Sigmoid colon (tissue), 7 donors: ENCODE measurements around the gene DAZL. TPM values are rescaled to one million over a fixed set of nuclear protein-coding genes. Genes with fewer than 3 reads are reported as not detected.

Source experiments
- DNase-seq: peaks from one replicate; pipeline ENCODE4 v3.0.0-alpha.2; 2019
- H3K27ac ChIP-seq, 4 donors: fragments of 200-600 bp; sonication (generic); one replicate each; pipeline ENCODE4 v1.5.1; 2016 to 2019; ENCODE audit warnings: mild to moderate bottlenecking in 1 of 4
- H3K27me3 ChIP-seq, 3 donors: fragments of 200-600 bp; sonication (generic); one replicate each; pipeline ENCODE4 v1.5.1; 2019; ENCODE audit warnings: mild to moderate bottlenecking in 1 of 3
- H3K36me3 ChIP-seq, 4 donors: fragments of 200-600 bp; sonication (generic); one replicate each; pipeline ENCODE4 v1.5.1; 2016 to 2019
- H3K4me1 ChIP-seq, 4 donors: fragments of 200-600 bp; sonication (generic); one replicate each; pipeline ENCODE4 v1.5.1; 2017 to 2019
- H3K4me3 ChIP-seq, 4 donors: fragments of 200-600 bp; sonication (generic); one replicate each; pipeline ENCODE4 v1.5.1; 2017 to 2019; ENCODE audit warnings: mild to moderate bottlenecking in 2 of 4, moderate library complexity in 1 of 4
- H3K9me3 ChIP-seq, 4 donors: fragments of 200-600 bp in 3 of 4; sonication (generic) in 3 of 4; one replicate each; pipeline versions ENCODE4 v1.5.1 to v1.6.1; 2013 to 2019
- CTCF ChIP-seq, 4 experiments: fragments of 450-650 bp in 3 of 4; fragments of 200-600 bp in 1 of 4; IDR thresholded peaks; one replicate each; pipeline ENCODE4 v1.5.1; 2016 to 2019; ENCODE audit warnings: antibody characterized with exemption in 4 of 4, mild to moderate bottlenecking in 3 of 4, moderate library complexity in 2 of 4
- EP300 ChIP-seq, 4 donors: sonication (generic); formaldehyde crosslinking; IDR thresholded peaks; one replicate each; pipeline ENCODE4 v1.6.1; 2017; ENCODE audit warnings: antibody characterized with exemption in 4 of 4
- POLR2A ChIP-seq, 2 donors: fragments of 450-650 bp; IDR thresholded peaks; one replicate each; pipeline ENCODE4 v1.6.1; 2016; ENCODE audit warnings: antibody characterized with exemption in 2 of 2, mild to moderate bottlenecking in 2 of 2, moderate library complexity in 2 of 2
- POLR2AphosphoS5 ChIP-seq, 4 donors: sonication (generic); formaldehyde crosslinking; IDR thresholded peaks; one replicate each; pipeline ENCODE4 v1.6.1; 2017; ENCODE audit warnings: antibody characterized with exemption in 4 of 4
- WGBS, 2 donors: extraction: QIAGEN DNeasy Blood & Tissue Kit; methylation state at CpG; one replicate each; pipeline ENCODE4 v1.1.7; 2013; 5-methylcytosine and 5-hydroxymethylcytosine counted together
- intact Hi-C: fragments of 100-400 bp; cut with DNase I; formaldehyde crosslinking; loops from one replicate; pipeline ENCODE4 v1.15.1; 2023
- polyA plus RNA-seq, 3 donors: library from polyadenylated mRNA; stranded (reverse); fragments of 200-250 nt; gene quantifications; one replicate each; pipeline ENCODE4 v1.2.3, GENCODE V29; 2013
- total RNA-seq, 4 donors: library from RNA; depleted of rRNA; stranded (reverse); fragments of >200 nt; gene quantifications; one replicate each; pipeline ENCODE4 v1.1.0, GENCODE V29; 2016
- donor health status: healthy with polysubstance abuse.
- donor health status: Bipolar disorder and iron deficiency.
- donor health status: healthy.

DAZL gene
- total and polyA plus RNA-seq, 7 donors, result 0.12 to 0.66 (median 0.38) TPM; not detected in 3

GRCh38 chr3:16550676-16551341 lies 54.4 kb downstream of the DAZL start:
- H3K27ac ChIP-seq, result no peak overlapping the region
- intact Hi-C loops, result loop anchor here (2.0 kb wide), 2 partner anchors 260 to 282 kb away; no protein-coding TSS in a partner anchor
- TF ChIP-seq POLR2A (IDR thresholded peaks at IDR 0.05) (no peak), CTCF (IDR thresholded peaks at IDR 0.05) (peak; percentile 59 to 83 (median 82)), EP300 (IDR thresholded peaks at IDR 0.05) (no peak), POLR2AphosphoS5 (IDR thresholded peaks at IDR 0.05) (peak in 2 of 4 donors; percentile 45 to 63)
- 13 to 19% methylated on average over 7 of the region's 7 CpGs for WGBS, 2 donors
- no peaks in the 10 kb centered on the region for H3K36me3 ChIP-seq
- H3K4me1 ChIP-seq, result peaks cover 0 to 6% (median 3%) of the 10 kb centered on the region in 4 donors
- DNase-seq, result peak; percentile 79
- no peaks in the 10 kb centered on the region for H3K27me3 ChIP-seq
- H3K4me3 ChIP-seq, result peak overlapping the region in 2 of 4 donors; percentile 13 to 22
- H3K9me3 ChIP-seq, result no peaks in the 10 kb centered on the region

GRCh38 chr3:16550305-16550675 lies 54.9 kb downstream of the DAZL start:
- Histone ChIP-seq H3K4me1 (peaks cover 0 to 6% (median 3%) of the 10 kb centered on the region in 4 donors), H3K36me3 (no peaks in the 10 kb centered on the region), H3K4me3 (peak overlapping the region in 2 of 4 donors; percentile 13 to 22), H3K27ac (no peak overlapping the region), H3K27me3 (no peaks in the 10 kb centered on the region), H3K9me3 (no peaks in the 10 kb centered on the region)
- no peak for DNase-seq
- WGBS, 2 donors, result 48 to 58% methylated on average over 4 of the region's 4 CpGs
- intact Hi-C loops, result loop anchor here (2.0 kb wide), 2 partner anchors 259 to 281 kb away; no protein-coding TSS in a partner anchor
- no peak for TF ChIP-seq POLR2AphosphoS5 (IDR thresholded peaks at IDR 0.05)

- Histone ChIP-seq H3K27ac (no peak overlapping the region), H3K4me3 (no peak overlapping the region), H3K36me3 (no peaks in the 10 kb centered on the region), H3K9me3 (no peaks in the 10 kb centered on the region), H3K4me1 (peaks cover 0 to 6% (median 3%) of the 10 kb centered on the region in 4 donors), H3K27me3 (no peaks in the 10 kb centered on the region)
- DNase-seq, result no peak
- WGBS, 2 donors, result 83 to 90% methylated on average over 4 of the region's 4 CpGs
- intact Hi-C loops, result no loop called here
- TF ChIP-seq POLR2A (IDR thresholded peaks at IDR 0.05) (no peak), EP300 (IDR thresholded peaks at IDR 0.05) (no peak), POLR2AphosphoS5 (IDR thresholded peaks at IDR 0.05) (no peak), CTCF (IDR thresholded peaks at IDR 0.05) (no peak)
These were observed 56.5 kb downstream of the DAZL start for GRCh38 chr3:16548721-16549120.

GRCh38 chr3:16547561-16548357 lies 57.5 kb downstream of the DAZL start:
- H3K36me3 ChIP-seq, result no peaks in the 10 kb centered on the region
- no peaks in the 10 kb centered on the region for H3K9me3 ChIP-seq
- TF ChIP-seq CTCF (IDR thresholded peaks at IDR 0.05), result no peak
- no peak for TF ChIP-seq EP300 (IDR thresholded peaks at IDR 0.05)
- intact Hi-C loops, result no loop called here
- no peak for DNase-seq
- 92% methylated on average over 4 of the region's 4 CpGs for WGBS, 2 donors
- H3K4me3 ChIP-seq, result no peak overlapping the region
- H3K27ac ChIP-seq, result no peak overlapping the region
- H3K27me3 ChIP-seq, result no peaks in the 10 kb centered on the region
- H3K4me1 ChIP-seq, result peaks cover 0 to 6% (median 3%) of the 10 kb centered on the region in 4 donors
